Thyroid gland (tissue), 4 donors: ENCODE data around the gene GLI1.

ENCODE experiments used
- CTCF ChIP-seq, 6 experiments: fragments of 200-600 bp in 3 of 6; fragments of 450-650 bp in 3 of 6; sonication (generic) in 3 of 6; IDR thresholded peaks; one replicate each; pipeline ENCODE4 v1.5.1; 2016 to 2019; ENCODE audit warnings: antibody characterized with exemption in 6 of 6, mild to moderate bottlenecking in 2 of 6, inconsistent platforms in 1 of 6, moderate library complexity in 1 of 6
- POLR2A ChIP-seq, 2 donors: fragments of 450-650 bp; IDR thresholded peaks; one replicate each; pipeline ENCODE4 v1.6.1; 2017; ENCODE audit warnings: antibody characterized with exemption in 2 of 2, mild to moderate bottlenecking in 2 of 2, moderate library complexity in 1 of 2

GRCh38 chr12:57491393-57492280 is 32.1 kb downstream of the GLI1 start:
- TF ChIP-seq CTCF (IDR thresholded peaks at IDR 0.05) (no peak), POLR2A (IDR thresholded peaks at IDR 0.05) (no peak)
